ENCODE measurements around the gene B3GNT3. TPM values are rescaled to one million over a fixed set of nuclear protein-coding genes. Genes with fewer than 3 reads are reported as not detected.
"Not testable (repeated sequence)": the region's sequence is repeated elsewhere in the genome, so short reads cannot be mapped to it uniquely, and the experiment has no call there.

The B3GNT3 gene
- polyA plus RNA-seq, 4 donors, result 5.1 to 12.0 (median 8.0) TPM

DNA sequence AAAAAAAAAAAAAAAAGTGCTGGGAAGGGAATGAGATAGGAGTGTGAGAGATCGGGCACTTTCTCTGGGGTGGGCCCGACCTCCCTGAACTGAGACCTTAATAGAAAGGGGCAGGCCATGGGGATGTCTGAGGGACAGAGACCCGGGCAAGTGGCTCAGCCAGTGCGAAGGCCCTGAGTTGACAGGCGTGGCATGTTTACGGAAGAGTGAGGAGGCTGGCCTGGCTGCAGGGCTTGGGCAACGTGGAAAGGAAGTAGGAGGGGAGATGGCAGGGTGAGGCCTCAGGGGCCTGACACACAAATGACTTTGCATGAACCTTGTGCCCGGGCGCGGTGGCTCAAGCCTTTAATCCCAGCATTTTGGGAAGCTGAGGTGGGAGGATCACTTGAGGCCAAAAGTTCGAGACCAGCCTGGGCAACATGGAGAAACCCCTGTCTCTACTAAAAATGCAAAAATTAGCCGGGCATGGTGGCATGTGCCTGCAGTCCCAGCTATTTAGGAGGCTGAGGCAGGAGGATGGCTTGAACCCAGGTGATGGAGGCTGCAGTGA is 29.8 kb upstream of the B3GNT3 start:
- DNase-seq (ENCODE audit: low read depth in 4 of 4, low spot score in 2 of 4), result no peak

DNA sequence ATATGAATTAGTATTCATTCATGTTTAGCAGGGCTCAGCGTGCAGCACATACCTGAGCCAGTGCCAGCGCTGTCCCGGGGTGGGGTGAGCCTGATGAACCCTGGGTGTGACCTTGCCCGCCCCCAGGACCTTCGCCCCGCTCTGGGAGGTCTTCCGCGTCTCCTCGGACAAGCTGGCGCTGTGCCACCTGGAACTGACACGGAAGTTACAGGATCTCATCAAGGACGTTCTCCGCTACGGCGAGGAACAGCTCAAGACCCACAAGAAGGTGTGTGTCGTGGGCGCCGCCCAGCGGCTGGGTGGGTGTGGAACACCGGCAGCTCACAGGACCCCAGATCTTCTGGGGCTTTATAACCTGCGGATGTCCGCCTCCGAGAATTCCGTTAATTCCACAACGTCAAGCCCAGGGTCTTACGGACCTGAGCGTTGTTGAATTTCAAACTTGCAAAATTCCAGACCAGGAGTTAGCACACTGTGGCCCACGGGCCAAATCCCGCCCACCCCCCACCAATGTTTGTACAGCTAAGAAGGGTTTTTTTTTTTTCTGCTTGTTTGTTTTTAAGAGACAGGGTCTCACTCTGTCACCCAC is 28.3 kb upstream of the B3GNT3 start:
- peak in 1 of 4 donors; percentile 48 for DNase-seq (ENCODE audit: low read depth in 4 of 4, low spot score in 2 of 4)

DNA sequence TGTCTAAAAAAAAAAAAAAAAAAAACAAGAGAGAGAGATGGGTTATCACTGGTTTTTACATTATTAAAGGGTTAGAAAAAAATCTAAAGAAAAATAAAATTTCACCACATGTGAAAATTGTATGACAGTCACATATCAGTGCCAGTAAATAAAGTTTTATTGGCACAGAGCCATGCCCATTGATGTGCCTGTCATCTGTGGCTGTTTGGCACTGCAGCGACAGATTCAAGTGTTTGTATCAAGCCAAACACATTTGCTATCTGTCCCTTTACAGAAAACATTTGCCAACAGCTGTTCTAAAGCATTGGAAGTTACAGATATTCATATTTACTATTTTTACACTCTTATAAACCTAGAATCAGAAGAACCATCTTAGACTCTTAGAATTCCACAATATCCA is 27.4 kb upstream of the B3GNT3 start:
- no peak for DNase-seq (ENCODE audit: low read depth in 4 of 4, low spot score in 2 of 4)

DNA sequence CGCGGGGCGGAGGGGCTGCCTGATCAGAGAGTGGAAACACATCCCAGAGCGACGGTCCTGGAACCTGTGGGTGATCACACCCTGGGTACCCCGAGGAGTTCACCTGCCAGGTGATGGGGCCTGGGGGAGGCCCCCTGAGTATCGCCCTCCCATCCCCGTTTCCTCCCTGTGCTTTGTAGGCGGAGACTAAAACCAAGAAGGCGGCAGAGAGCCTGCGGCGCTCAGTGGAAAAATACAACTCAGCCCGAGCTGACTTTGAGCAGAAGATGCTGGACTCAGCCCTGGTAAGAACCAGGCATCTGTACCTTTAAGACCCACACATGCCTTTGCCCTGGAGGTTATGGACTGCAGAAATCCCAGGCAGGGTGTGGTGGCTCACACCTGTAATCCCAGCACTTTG is 24.3 kb upstream of the B3GNT3 start:
- no peak for DNase-seq (ENCODE audit: low read depth in 4 of 4, low spot score in 2 of 4)

DNA sequence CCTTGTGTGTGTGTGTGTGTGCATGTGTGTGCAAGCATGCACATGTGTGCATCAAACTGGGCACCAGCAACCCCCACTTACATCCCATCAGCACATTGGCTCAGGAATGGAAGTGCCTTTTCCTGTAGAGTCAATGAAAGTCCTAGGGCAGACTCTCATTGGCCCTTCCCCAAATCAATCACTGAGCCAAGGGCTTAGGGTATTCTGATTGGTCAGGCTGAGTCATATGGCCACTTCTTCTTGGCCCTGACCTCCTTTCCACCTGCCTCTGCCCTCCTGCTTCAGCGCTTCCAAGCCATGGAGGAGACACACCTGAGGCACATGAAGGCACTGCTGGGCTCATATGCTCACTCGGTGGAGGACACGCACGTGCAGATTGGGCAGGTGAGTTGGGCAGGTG is 22.8 kb upstream of the B3GNT3 start:
- no peak for DNase-seq (ENCODE audit: low read depth in 4 of 4, low spot score in 2 of 4)

DNA sequence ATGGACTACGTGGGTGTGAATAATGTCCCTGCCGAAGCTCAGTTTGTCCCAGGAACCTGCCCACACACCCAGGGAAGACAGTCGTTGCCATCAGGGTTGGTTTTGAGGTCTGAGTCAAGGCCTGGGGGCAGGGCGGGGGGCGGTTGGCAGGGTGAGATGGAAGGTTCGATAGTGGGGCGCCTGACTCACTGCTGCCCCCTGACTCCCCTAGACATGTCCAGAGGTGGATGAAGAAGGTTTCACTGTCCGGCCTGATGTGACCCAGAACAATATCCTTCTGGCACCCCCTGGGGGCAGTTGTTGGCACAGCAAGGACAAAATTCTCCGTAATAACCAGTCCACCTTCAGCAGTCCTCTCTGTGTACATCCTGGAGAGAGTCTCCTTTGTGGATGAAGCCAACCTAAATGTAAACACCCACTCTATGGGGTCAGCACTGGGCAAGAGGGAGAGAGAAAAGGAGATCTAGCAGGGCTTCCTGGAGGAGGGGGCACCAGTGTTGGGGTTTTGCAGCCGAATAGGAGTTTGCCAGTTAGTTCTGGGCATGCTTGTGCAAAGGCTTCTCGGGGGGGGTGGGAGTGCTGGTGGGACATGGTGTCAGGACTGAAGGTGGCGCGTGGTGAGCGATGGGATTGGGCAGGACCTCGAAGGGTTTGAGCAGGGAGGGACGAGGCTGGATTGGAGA is 19.6 kb upstream of the B3GNT3 start:
- no peak for DNase-seq (ENCODE audit: low read depth in 4 of 4, low spot score in 2 of 4)

DNA sequence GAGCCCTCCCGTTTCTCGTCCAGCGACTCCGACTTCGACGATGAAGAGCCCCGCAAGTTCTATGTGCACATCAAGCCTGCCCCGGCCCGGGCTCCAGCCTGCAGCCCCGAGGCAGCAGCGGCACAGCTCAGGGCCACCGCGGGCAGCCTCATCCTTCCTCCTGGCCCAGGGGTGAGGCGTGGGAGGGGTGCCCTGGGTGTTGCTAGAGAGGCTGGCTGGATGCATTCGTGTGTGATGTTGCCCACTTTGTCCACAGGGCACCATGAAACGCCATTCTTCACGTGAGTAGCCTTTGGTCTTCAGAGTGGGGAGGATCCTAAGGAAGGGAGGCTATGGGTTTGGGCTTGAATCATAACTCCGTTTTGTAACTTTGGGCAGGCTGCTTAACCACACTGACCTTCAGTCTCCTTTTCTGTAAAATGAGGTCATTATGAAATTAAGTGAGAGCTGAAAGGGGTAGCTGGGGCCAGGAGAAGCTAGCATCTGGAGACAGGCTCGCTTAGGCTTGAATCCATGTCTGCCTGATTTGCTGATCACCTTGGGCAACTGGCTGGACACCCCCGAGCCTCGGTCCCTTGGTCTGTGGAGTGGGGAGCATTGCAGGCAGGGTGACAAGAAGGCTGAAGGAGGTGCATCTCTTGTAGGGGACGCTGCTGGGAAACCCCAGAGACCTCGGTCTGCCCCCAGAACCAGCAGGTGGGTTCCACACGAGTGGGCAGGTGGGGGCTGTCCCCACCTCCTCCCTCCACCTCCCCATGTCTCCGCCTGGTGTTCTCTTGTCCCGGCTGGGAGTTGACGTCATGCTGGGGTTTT is 18.7 kb upstream of the B3GNT3 start:
- DNase-seq (ENCODE audit: low read depth in 4 of 4, low spot score in 2 of 4), result no peak

DNA sequence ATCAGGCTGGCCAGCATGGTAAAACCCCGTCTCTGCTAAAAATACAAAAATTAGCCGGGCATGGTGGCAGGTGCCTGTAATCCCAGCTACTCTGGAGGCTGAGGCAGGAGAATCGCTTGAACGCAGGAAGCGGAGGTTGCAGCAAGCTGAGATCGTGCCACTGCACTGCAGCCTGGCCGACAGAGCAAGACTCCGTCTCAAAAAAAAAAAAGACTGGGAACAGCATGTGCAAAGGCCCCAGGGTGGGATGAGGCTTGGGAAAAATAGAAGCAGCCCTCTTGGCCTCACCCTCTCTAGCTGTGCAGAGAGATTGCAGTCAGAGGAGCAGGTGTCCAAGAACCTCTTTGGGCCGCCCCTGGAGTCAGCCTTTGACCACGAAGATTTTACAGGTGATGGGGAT is 17.1 kb upstream of the B3GNT3 start:
- not testable (repeated sequence) for DNase-seq (ENCODE audit: low read depth in 4 of 4, low spot score in 2 of 4)

DNA sequence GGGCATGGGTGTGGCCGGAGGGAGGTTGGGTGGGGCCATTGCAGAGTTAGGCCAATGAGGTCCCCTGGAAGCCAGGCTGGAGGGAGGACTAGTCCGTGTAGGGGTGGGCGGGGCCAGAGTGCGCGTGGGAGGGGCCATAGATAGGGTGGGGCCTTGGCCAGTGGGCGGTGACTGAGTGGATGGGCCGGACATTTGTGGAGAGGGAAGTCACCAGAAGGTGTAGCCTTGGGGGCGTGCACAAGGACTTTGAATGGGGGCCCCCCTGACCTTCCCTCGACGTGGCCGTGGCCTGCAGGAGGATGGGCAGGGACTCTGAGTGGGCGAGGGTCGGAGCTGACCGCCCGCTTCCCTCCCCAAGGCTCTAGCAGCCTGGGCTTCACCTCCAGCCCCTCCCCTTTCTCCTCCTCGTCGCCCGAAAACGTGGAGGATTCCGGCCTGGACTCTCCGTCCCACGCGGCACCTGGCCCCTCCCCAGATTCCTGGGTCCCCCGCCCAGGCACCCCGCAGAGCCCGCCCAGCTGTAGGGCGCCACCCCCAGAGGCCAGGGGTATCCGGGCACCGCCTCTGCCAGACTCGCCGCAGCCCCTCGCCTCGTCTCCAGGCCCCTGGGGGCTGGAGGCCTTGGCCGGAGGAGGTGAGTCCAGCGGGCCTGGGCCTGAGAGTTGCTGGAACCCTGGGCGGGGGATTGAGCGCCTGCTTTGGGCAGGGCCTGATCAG is 16.5 kb upstream of the B3GNT3 start:
- no peak for DNase-seq (ENCODE audit: low read depth in 4 of 4, low spot score in 2 of 4)

DNA sequence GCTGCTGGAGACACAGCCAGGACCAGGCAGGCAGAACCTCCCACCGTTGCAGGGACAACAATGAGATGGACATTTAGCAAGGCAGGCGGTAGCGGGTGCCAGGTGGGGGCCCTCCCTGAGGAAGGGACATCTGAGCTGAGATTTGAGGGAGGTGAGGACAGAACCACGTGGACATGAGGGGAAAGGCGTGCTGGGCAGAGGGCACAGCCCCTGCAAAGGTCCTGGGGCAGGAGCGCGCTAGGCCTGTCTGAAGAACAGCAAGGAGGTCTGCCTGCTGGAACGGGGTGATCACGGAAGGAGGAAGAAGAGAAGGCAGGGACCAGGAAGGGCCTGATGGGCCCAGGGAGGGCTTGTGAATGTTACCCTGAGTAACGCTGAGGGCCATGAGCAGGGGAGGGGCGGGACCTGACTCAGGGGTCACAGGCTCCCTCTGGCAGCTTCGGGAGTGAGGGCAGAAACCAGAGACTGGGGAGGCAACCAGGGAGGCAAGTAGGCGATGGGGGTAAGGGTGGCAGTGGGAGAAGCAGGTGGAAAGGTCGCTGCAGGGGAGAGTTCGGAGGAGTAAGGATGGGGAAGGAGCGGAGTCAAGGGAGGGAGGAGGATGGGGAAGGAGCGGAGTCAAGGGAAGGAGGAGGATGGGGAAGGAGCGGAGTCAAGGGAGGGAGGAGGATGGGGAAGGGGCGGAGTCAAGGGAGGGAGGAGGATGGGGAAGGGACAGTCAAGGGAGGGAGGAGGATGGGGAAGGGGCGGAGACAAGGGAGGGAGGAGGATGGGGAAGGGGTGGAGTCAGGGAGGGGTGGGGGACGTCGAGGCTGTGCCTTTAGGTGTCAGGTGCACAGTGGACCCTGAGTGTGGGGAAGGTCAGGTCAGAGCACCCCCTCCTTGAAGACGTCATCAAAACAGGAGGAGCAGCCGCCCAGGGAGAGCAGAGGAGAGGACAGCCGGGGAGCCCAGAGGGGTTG is 15.7 kb upstream of the B3GNT3 start:
- no peak for DNase-seq (ENCODE audit: low read depth in 4 of 4, low spot score in 2 of 4)

DNA sequence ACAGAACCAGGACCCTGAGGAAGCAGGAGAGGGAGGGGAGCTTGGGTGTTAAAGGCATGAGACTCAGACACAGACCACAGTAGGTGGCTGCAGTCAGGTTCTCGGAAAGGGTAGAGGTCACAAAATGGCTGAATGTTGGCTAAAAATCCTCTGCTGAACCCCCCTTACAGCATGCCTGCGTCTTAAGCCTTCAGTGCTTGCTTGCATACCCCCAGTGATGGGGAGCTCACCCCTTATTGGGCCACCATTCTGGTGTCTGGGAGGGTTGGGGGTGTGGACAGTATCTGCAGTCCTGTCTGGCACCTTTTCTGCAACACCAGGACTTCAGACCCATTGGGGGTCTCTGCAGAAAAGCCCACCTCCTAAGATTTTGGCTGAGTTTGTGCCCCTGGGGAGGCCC is 14.2 kb upstream of the B3GNT3 start:
- DNase-seq (ENCODE audit: low read depth in 4 of 4, low spot score in 2 of 4), result no peak

DNA sequence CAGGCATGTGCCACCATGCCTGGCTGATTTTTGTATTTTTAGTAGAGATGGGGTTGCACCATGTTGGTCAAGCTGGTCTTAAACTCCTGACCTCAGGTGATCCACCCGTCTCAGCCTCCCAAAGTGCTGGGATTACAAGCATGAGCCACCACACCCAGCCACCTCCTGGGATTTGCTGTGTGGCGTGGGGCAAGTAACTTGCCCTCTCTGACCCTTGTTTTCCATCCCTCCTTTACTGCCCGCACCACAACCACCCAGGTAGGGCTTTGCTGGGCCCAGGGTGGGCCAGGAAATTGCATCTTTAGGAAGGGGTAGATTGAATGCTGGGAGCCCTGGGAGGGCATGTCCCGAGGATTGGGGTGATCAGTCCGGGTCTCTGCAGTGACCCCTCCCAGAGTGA is 11.2 kb upstream of the B3GNT3 start:
- not testable (repeated sequence) for DNase-seq (ENCODE audit: low read depth in 4 of 4, low spot score in 2 of 4)

DNA sequence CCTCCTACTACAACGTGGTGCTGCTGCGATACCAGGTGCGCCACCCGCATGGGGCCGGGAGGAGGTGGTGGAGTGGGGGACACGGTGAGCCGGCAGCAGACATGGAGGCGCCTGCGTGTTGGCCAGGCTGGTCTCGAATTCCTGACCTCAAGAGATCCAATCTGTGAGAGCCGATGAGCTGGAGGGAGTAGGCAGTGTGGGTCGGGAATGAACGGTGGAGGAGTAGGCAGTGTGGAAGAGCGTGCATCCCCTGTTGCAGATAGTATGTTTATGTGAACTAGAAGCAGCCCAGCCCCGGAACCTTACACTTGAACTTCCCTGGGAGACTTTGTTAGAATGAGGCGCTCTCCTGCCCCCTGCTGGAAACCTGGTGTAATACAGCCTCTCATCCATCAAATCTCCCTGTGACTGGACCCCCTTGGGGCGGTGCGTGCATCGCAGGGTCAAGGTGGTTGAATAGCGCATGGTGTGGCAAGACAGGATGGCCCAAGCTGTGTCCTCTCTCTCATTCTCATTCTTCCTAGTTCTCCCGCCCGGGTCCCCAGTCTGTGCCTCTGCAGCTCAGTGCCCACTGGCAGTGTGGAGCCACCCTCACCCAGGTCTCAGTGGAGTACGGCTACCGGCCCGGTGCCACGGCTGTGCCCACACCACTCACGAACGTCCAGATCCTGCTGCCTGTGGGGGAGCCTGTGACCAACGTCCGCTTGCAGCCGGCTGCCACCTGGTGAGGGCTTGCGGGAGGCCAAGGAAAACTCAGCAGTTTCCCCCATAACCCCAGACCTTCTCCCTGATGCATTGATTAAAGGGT is 10.5 kb upstream of the B3GNT3 start:
- DNase-seq (ENCODE audit: low read depth in 4 of 4, low spot score in 2 of 4), result peak in 1 of 4 donors; percentile 46

DNA sequence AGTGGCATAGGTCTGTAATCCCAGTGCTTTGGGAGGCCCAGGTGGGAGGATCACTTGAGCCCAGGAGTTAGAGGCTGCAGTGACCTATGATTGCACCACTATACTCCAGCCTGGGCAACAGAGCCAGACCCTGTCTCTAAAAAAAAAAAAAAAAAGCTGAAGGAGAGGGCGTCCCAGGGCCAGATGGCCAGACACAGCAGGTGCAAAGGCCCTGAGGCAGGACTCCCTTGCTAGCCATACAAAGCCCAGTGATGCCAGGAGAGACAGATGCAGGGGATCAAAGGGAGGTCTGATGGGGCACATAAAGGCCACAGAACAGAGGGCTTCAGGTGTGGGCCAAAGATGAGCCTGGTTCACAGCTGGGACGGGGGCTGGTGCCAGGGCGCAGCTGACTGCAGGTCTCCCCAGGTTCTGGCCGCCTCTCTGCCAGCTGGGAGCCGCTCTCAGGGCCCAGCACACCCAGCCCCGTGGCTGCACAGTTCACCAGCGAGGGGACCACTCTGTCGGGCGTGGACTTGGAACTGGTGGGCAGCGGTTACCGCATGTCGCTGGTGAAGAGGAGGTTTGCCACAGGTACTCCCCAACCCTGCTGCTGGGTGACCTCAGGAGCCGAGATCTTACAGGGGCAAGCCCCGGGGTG is 7.5 kb upstream of the B3GNT3 start:
- DNase-seq (ENCODE audit: low read depth in 4 of 4, low spot score in 2 of 4), result no peak

DNA sequence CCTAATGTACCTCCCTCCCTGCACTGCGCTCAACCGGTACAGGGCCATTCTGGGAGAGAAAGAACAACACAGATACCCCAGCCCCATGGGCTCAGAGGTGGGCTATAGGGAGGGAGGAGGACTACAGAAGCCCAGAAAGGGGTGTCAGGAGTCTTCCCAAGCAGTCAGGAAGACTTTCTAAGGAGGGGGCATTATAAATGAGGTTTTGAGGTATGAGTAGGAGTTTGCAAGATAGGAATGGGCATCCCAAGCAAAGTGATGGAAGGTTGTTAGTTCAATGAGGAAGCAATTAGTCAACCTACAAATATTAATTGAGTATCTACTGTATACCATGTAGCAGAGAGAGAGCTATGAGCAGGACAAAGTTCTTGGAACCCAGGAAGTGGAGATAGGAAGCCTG is 6.3 kb upstream of the B3GNT3 start:
- no peak for DNase-seq (ENCODE audit: low read depth in 4 of 4, low spot score in 2 of 4)

DNA sequence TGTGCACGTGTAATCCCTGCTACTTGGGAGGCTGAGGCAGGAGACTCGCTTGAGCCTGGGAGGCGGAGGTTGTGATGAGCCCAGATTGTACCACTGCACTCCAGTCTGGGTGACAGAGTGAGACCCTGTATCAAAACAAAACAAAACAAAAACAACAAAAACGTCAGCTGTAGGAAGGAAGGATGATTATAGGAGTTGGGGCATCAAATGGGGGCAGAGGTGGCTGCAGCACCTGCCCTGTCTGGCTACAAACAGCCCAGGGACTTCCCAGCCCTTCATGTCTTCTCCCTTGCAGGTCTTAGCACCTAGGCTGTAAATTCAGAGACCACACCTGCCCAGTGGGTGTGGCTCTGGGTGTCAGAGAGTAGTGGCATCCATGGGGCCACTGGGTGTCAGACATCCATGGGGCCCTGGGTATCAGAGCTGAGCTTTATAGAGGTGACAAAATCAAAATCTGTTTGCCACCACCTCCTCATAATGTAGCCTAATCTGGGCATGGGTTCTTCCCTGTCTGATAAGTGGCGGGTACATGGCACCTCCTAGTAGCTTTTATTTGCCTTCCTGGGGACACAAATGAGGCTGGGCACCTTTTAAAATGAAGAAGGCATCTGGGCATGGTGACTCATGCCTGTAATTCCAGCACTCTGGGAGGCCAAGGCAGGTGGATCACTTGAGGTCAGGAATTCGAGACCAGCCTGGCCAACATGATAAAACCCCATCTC is 4.7 kb upstream of the B3GNT3 start:
- DNase-seq (ENCODE audit: low read depth in 4 of 4, low spot score in 2 of 4), result no peak

DNA sequence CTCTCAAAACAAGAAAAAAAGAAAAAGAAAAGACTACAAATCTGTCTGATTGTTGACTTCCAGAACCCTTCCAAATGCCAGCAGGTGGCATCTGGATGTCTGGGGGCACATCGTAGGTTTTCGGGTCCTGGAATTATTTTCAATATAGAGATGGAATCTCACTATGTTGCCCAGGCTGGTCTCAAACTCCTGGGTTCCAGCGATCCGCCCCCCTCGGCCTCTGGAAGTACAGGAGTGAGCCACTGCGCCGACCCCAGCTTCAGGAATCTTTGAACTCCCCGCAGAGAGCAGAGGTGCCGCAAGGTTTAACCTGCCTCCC is 567 bp upstream of the B3GNT3 start:
- DNase-seq (ENCODE audit: low read depth in 4 of 4, low spot score in 2 of 4), result no peak

DNA sequence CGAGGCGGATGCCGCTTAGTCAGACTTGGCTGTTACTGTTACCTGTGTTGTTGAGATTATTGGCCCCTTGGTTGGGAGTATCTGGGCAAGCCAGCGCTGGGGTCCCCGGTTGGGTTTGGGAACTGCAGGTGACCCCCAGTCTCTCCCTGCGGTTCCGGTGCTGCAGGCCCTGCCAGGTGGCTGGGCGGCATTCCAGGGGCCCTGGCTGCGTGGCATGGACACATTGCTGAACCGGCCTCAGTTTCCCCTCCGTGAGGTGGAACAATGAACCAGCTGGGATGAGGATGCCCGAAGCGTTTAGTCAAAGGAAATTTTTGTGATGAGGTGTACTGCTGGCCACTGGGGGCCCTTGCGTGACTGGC is 538 bp downstream of the B3GNT3 start:
- DNase-seq (ENCODE audit: low read depth in 4 of 4, low spot score in 2 of 4), result no peak

Data from left renal cortex interstitium (tissue), 4 donors.